BE2C (cell line): ENCODE data around the gene PHKB.
"Not testable (repeated sequence)": the region's sequence is repeated elsewhere in the genome, so short reads cannot be mapped to it uniquely, and the experiment has no call there.

ENCODE experiments used
- DNase-seq: peaks from one replicate; pipeline ENCODE4 v3.0.0-alpha.2; 2020
- H3K27me3 ChIP-seq: fragments of 250-450 bp; sonication (Bioruptor Pico); 2 replicates; pipeline ENCODE4 v1.5.1; 2020; ENCODE audit warnings: mild to moderate bottlenecking
- H3K36me3 ChIP-seq: fragments of 250-450 bp; sonication (Bioruptor Pico); 2 replicates; pipeline ENCODE4 v1.5.1; 2020; ENCODE audit warnings: mild to moderate bottlenecking
- H3K4me1 ChIP-seq: fragments of 250-450 bp; sonication (Bioruptor Pico); 2 replicates; pipeline ENCODE4 v1.5.1; 2020
- H3K4me3 ChIP-seq: 2 replicates; pipeline ENCODE4 v1.5.1; 2011; ENCODE audit warnings: low read depth, low read length
- H3K9me3 ChIP-seq: fragments of 250-450 bp; sonication (Bioruptor Pico); 2 replicates; pipeline ENCODE4 v1.5.1; 2020
- CTCF ChIP-seq: IDR thresholded peaks from 2 replicates; pipeline ENCODE4 v1.5.1; 2012; ENCODE audit warnings: mild to moderate bottlenecking, low read depth, low read length

The PHKB gene

GRCh38 chr16:47470211-47470610 is 9.1 kb downstream of the PHKB start:
- Histone ChIP-seq H3K27me3 (no peaks in the 10 kb centered on the region), H3K36me3 (no peaks in the 10 kb centered on the region), H3K4me1 (peaks cover 18% of the 10 kb centered on the region), H3K4me3 (no peak overlapping the region), H3K9me3 (no peaks in the 10 kb centered on the region)
- no peak for DNase-seq
- no peak for TF ChIP-seq CTCF

- H3K27me3 ChIP-seq: no peaks in the 10 kb centered on the region
- no peaks in the 10 kb centered on the region for H3K9me3 ChIP-seq
- DNase-seq: no peak
- H3K4me1 ChIP-seq: peaks cover 18% of the 10 kb centered on the region
- no peak for TF ChIP-seq CTCF
- no peak overlapping the region for H3K4me3 ChIP-seq
- no peaks in the 10 kb centered on the region for H3K36me3 ChIP-seq
Measured at GRCh38 chr16:47470810-47471209, 9.7 kb downstream of the PHKB start.

GRCh38 chr16:47473004-47473403 is 11.9 kb downstream of the PHKB start:
- H3K4me3 ChIP-seq, H3K27me3 ChIP-seq, H3K36me3 ChIP-seq, DNase-seq, H3K9me3 ChIP-seq: not testable (repeated sequence)
- H3K4me1 ChIP-seq: peaks cover 18% of the 10 kb centered on the region

GRCh38 chr16:47473792-47474191 is 12.7 kb downstream of the PHKB start:
- no peaks in the 10 kb centered on the region for H3K9me3 ChIP-seq
- H3K36me3 ChIP-seq: no peaks in the 10 kb centered on the region; the same call in 1 of the 2 replicates
- H3K27me3 ChIP-seq: no peaks in the 10 kb centered on the region
- TF ChIP-seq CTCF: no peak
- no peak for DNase-seq
- no peak overlapping the region for H3K4me3 ChIP-seq
- H3K4me1 ChIP-seq: peaks cover 13% of the 10 kb centered on the region

GRCh38 chr16:47475786-47476185 is 14.7 kb downstream of the PHKB start:
- TF ChIP-seq CTCF: no peak
- Histone ChIP-seq H3K27me3 (no peaks in the 10 kb centered on the region), H3K36me3 (no peaks in the 10 kb centered on the region; the same call in 1 of the 2 replicates), H3K4me3 (no peak overlapping the region), H3K9me3 (no peaks in the 10 kb centered on the region), H3K4me1 (peaks cover 3% of the 10 kb centered on the region; the same call in 1 of the 2 replicates)
- DNase-seq: no peak

GRCh38 chr16:47476654-47477345 is 15.7 kb downstream of the PHKB start:
- H3K27me3 ChIP-seq: no peaks in the 10 kb centered on the region
- no peaks in the 10 kb centered on the region; the same call in 1 of the 2 replicates for H3K36me3 ChIP-seq
- TF ChIP-seq CTCF: no peak
- no peaks in the 10 kb centered on the region for H3K9me3 ChIP-seq
- DNase-seq: no peak
- no peak overlapping the region for H3K4me3 ChIP-seq
- H3K4me1 ChIP-seq: peaks cover 3% of the 10 kb centered on the region; the same call in 1 of the 2 replicates
